ENCODE results near the gene SHC4.

SHC4 gene

GRCh38 chr15:48833526-48834239 is 130.0 kb downstream of the SHC4 start:
- DNase-seq (ENCODE audit: low read depth), result no peak
- no peak overlapping the region for H3K4me3 ChIP-seq (ENCODE audit: low read depth, low read length)
- TF ChIP-seq, protein P1, sequence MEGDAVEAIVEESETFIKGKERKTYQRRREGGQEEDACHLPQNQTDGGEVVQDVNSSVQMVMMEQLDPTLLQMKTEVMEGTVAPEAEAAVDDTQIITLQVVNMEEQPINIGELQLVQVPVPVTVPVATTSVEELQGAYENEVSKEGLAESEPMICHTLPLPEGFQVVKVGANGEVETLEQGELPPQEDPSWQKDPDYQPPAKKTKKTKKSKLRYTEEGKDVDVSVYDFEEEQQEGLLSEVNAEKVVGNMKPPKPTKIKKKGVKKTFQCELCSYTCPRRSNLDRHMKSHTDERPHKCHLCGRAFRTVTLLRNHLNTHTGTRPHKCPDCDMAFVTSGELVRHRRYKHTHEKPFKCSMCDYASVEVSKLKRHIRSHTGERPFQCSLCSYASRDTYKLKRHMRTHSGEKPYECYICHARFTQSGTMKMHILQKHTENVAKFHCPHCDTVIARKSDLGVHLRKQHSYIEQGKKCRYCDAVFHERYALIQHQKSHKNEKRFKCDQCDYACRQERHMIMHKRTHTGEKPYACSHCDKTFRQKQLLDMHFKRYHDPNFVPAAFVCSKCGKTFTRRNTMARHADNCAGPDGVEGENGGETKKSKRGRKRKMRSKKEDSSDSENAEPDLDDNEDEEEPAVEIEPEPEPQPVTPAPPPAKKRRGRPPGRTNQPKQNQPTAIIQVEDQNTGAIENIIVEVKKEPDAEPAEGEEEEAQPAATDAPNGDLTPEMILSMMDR (IDR thresholded peaks at IDR 0.05; ENCODE audit: low read depth, low read length), result no peak
- TF ChIP-seq, protein P2, sequence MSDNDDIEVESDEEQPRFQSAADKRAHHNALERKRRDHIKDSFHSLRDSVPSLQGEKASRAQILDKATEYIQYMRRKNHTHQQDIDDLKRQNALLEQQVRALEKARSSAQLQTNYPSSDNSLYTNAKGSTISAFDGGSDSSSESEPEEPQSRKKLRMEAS (IDR thresholded peaks at IDR 0.05; ENCODE audit: low read depth, low read length), result no peak
- TF ChIP-seq POLR2A (IDR thresholded peaks at IDR 0.05; ENCODE audit: extremely low read depth, insufficient read length) (no peak), MYC (IDR thresholded peaks at IDR 0.05; ENCODE audit: low read depth, low read length) (no peak)

GRCh38 chr15:48832648-48833047 is 131.1 kb downstream of the SHC4 start:
- DNase-seq (ENCODE audit: low read depth), result no peak
- no peak for TF ChIP-seq POLR2A (IDR thresholded peaks at IDR 0.05; ENCODE audit: extremely low read depth, insufficient read length)
- TF ChIP-seq, protein P1 (IDR thresholded peaks at IDR 0.05; ENCODE audit: low read depth, low read length), result no peak
- H3K4me3 ChIP-seq (ENCODE audit: low read depth, low read length), result no peak overlapping the region

DNA sequence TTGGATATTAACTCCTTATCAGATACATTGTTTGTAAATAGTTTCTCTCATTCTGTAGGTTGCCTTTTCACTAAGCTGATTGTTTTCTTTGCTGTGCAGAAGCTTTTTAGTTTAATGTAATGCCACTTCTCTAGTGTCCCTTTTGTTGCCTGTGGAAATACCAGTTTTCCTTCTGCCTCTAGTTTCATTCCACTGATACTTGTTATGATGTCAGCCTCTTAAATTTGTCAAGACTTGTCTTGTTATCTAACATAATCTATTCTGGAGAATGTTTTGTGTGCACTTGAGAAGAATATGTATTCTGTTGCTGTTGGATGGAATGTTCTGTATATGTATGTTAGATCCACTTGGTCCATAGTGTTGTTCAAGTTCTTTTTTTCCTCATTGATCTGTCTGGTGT is 134.8 kb downstream of the SHC4 start:
- DNase-seq (ENCODE audit: low read depth), result no peak
- TF ChIP-seq POLR2A (IDR thresholded peaks at IDR 0.05; ENCODE audit: extremely low read depth, insufficient read length), result no peak
- no peak for TF ChIP-seq MYC (IDR thresholded peaks at IDR 0.05; ENCODE audit: low read depth, low read length)
- TF ChIP-seq, protein P1 (IDR thresholded peaks at IDR 0.05; ENCODE audit: low read depth, low read length), result no peak
- TF ChIP-seq, protein P2 (IDR thresholded peaks at IDR 0.05; ENCODE audit: low read depth, low read length), result no peak
- no peak overlapping the region for H3K4me3 ChIP-seq (ENCODE audit: low read depth, low read length)

GRCh38 chr15:48828471-48828870 is 135.2 kb downstream of the SHC4 start:
- H3K4me3 ChIP-seq (ENCODE audit: low read depth, low read length), result no peak overlapping the region
- no peak for DNase-seq (ENCODE audit: low read depth)
- TF ChIP-seq MYC (IDR thresholded peaks at IDR 0.05; ENCODE audit: low read depth, low read length), result no peak
- TF ChIP-seq POLR2A (IDR thresholded peaks at IDR 0.05; ENCODE audit: extremely low read depth, insufficient read length), result no peak
- TF ChIP-seq, protein P2 (IDR thresholded peaks at IDR 0.05; ENCODE audit: low read depth, low read length), result no peak
- TF ChIP-seq, protein P1 (IDR thresholded peaks at IDR 0.05; ENCODE audit: low read depth, low read length), result no peak

DNA sequence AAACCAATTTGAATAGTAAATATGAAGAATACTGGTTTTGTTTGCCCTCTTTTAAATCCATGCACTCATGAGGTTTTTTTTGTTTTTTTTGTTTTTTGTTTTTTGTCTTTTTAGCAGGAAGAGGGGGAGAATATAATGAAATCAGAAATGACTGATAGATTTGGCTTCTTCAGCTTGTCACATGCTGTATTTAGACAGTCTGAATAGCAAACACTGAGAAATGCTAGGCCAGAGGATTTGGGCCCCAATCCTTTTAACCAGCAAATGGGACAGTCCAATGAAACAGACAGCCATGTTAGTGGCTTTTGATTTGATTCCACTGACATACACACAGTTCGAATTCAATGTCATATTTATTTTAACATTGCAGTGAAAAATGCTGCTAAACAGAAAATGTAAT is 138.6 kb downstream of the SHC4 start:
- TF ChIP-seq, protein P1 (IDR thresholded peaks at IDR 0.05; ENCODE audit: low read depth, low read length), result no peak
- TF ChIP-seq, protein P2 (IDR thresholded peaks at IDR 0.05; ENCODE audit: low read depth, low read length), result no peak
- TF ChIP-seq MYC (IDR thresholded peaks at IDR 0.05; ENCODE audit: low read depth, low read length), result no peak
- TF ChIP-seq POLR2A (IDR thresholded peaks at IDR 0.05; ENCODE audit: extremely low read depth, insufficient read length), result no peak
- DNase-seq (ENCODE audit: low read depth), result no peak
- H3K4me3 ChIP-seq (ENCODE audit: low read depth, low read length), result no peak overlapping the region
